K562 (cell line): Measurements from ENCODE around the gene MRPL9. TPM values are rescaled to one million over a fixed set of nuclear protein-coding genes. Genes with fewer than 3 reads are reported as not detected.
A peak's percentile ranks its signal among the peaks of the same experiment; 100 is the strongest.

Source experiments
- ATAC-seq: fragments of 200-7000 bp; cut with Tn5 transposase; 3 replicates; pipeline ENCODE4 v1.9.1; 2020; ENCODE audit warnings: moderate library complexity
- BruUV-seq: library from RNA; stranded (reverse); fragments of 400-500 nt; replicated peaks from 2 replicates; lab custom pipeline; 2021; lab: Mats Ljungman, UMichigan
- CTCF ChIA-PET: fragments of 300-600 bp; formaldehyde crosslinking; extraction: SDS; loops from one replicate; lab custom pipeline; 2021; ENCODE audit warnings: low intra/inter-chr PET ratio; lab: Yijun Ruan, JAX
- POLR2A ChIA-PET: fragments of 300-600, 350-650 bp; sonication (Branson Sonifier 250); formaldehyde crosslinking; extraction: SDS; loops from one replicate; lab custom pipeline; 2021; ENCODE audit warnings: antibody characterized with exemption, inconsistent platforms; lab: Yijun Ruan, JAX
- DNase-seq, 4 experiments: peaks; one replicate each; pipeline versions ENCODE4 v3.0.0 to v3.0.0-alpha.2; 2011 to 2018; ENCODE audit warnings: low spot score in 3 of 4, mixed read lengths in 3 of 4; ENCODE audit errors: extremely low read depth in 1 of 4
- FAIRE-seq: peaks from 2 replicates; lab custom pipeline; 2011; peaks lifted over from hg19 to GRCh38; lab: Jason Lieb, UNC
- H2AFZ ChIP-seq: 2 replicates; pipeline ENCODE4 v1.6.0; 2011; ENCODE audit warnings: low read depth, low read length, control low read depth, inconsistent platforms
- H3K27ac ChIP-seq: fragments of 200-600 bp; 3 replicates; pipeline ENCODE4 v1.8.0; 2011; ENCODE audit warnings: low read depth, mild to moderate bottlenecking, control low read depth, inconsistent platforms, low read length, moderate library complexity, mixed read lengths; ENCODE audit errors: extremely low read depth
- H3K27me3 ChIP-seq, 2 experiments: fragments of 300-600 bp in 1 of 2; 2 replicates in 1 of 2; 3 replicates in 1 of 2; pipeline versions ENCODE4 v1.6.0 to v1.8.0; 2011; ENCODE audit warnings: inconsistent platforms in 2 of 2, low read length in 2 of 2, mild to moderate bottlenecking in 1 of 2, mixed read lengths in 1 of 2, moderate library complexity in 1 of 2; ENCODE audit not compliant: control insufficient read depth in 2 of 2, insufficient read depth in 2 of 2
- H3K36me3 ChIP-seq: fragments of 300-600 bp; 3 replicates; pipeline ENCODE4 v1.8.0; 2011; ENCODE audit warnings: mild to moderate bottlenecking, low read length, inconsistent platforms; ENCODE audit not compliant: control insufficient read depth, insufficient read depth
- H3K4me1 ChIP-seq, 2 experiments: fragments of 200-600 bp in 1 of 2; replicated peaks in 1 of 2; 2 replicates in 1 of 2; 3 replicates in 1 of 2; pipeline versions ENCODE4 v1.5.1 to v1.8.0; 2011; ENCODE audit warnings: inconsistent platforms in 2 of 2, low read length in 2 of 2, mild to moderate bottlenecking in 1 of 2, mixed read lengths in 1 of 2, moderate library complexity in 1 of 2; ENCODE audit not compliant: control insufficient read depth in 2 of 2, insufficient read depth in 2 of 2
- H3K4me2 ChIP-seq: 2 replicates; pipeline ENCODE4 v1.6.1; 2011; ENCODE audit warnings: low read length, control low read depth, inconsistent platforms, mixed read lengths; ENCODE audit not compliant: insufficient read depth
- H3K4me3 ChIP-seq: fragments of 200-600 bp; sonication (generic), shearing (Covaris generic); 2 replicates; pipeline ENCODE4 v1.5.1; 2016; ENCODE audit warnings: control low read depth, inconsistent platforms
- H3K79me2 ChIP-seq: fragments of 200-600 bp; 3 replicates; pipeline ENCODE4 v1.8.0; 2011; ENCODE audit warnings: low read length, inconsistent platforms; ENCODE audit not compliant: control insufficient read depth, insufficient read depth
- H3K9ac ChIP-seq, 2 experiments: 2 replicates each; pipeline versions ENCODE4 v1.6.0 to v1.6.1; 2011; ENCODE audit warnings: low read depth in 2 of 2, low read length in 2 of 2, control low read depth in 1 of 2, inconsistent platforms in 1 of 2, mild to moderate bottlenecking in 1 of 2, mixed read lengths in 1 of 2; ENCODE audit not compliant: insufficient read depth in 1 of 2
- H3K9me1 ChIP-seq: one replicate; pipeline ENCODE4 v1.6.0; 2011; ENCODE audit warnings: inconsistent platforms, mild to moderate bottlenecking, low read length, moderate library complexity; ENCODE audit not compliant: control insufficient read depth, insufficient read depth
- H3K9me3 ChIP-seq: replicated peaks from 2 replicates; pipeline ENCODE4 v1.5.1; 2011; ENCODE audit warnings: low read depth, low read length, inconsistent platforms; ENCODE audit not compliant: control insufficient read depth, insufficient read depth
- H4K20me1 ChIP-seq: replicated peaks from 2 replicates; pipeline ENCODE4 v1.6.1; 2011; ENCODE audit warnings: low read length, inconsistent platforms, mixed read lengths; ENCODE audit not compliant: control insufficient read depth, insufficient read depth
- CHD2 ChIP-seq: IDR thresholded peaks from 2 replicates; pipeline ENCODE4 v1.6.1; 2011; ENCODE audit warnings: low read depth, low read length
- PPARD ChIP-seq: fragments of 250-450 bp; sonication (Bioruptor Pico); IDR thresholded peaks from 2 replicates; pipeline ENCODE4 v1.8.0; 2022; ENCODE audit warnings: inconsistent platforms, mild to moderate bottlenecking, moderate library complexity
- SMARCA5 ChIP-seq: fragments of 450-650 bp; IDR thresholded peaks from 2 replicates; pipeline ENCODE4 v1.6.1; 2016
- WGBS: fragments of 100-300 bp; shearing (Covaris generic); methylation state at CpG from one replicate; pipeline ENCODE4 v1.1.6; 2016; ENCODE audit warnings: low coverage, mixed read lengths; ENCODE audit not compliant: insufficient coverage; ENCODE audit errors: missing lambda C conversion rate; 5-methylcytosine and 5-hydroxymethylcytosine counted together
- in situ Hi-C: fragments of 300-500 bp; cut with MboI; formaldehyde crosslinking; loops from 4 replicates; pipeline ENCODE4 v1.15.0; 2018; ENCODE audit warnings: inconsistent platforms, mixed read lengths
- intact Hi-C: fragments of 100-400 bp; cut with micrococcal nuclease; formaldehyde crosslinking; loops from 2 replicates; pipeline ENCODE4 v1.14.2; 2022
- polyA plus RNA-seq, 8 experiments: library from polyadenylated mRNA; depleted of rRNA in 4 of 8; stranded (reverse) in 5 of 8; unstranded in 3 of 8; fragments of >200 nt; fragmentation: Nextera tagmentation in 2 of 8; fragmentation: Illumina TruSeq in 1 of 8; extraction: Ambion mirVana in 2 of 8; extraction: Trizol in 1 of 8; gene quantifications; 2 replicates each; pipeline versions ENCODE4 v1.2.1 to v1.2.3, GENCODE V29; 2011 to 2014; ENCODE audit warnings: inconsistent platforms in 1 of 8, missing spikeins in 1 of 8
- total RNA-seq, 7 experiments: library from RNA; depleted of rRNA in 6 of 7; stranded (reverse); fragments of >200 nt in 6 of 7; fragmentation: Illumina TruSeq in 2 of 7; extraction: Trizol in 2 of 7; gene quantifications; 2 replicates each; pipeline versions ENCODE4 v1.2.1 to v1.2.3, GENCODE V29; 2011 to 2021; ENCODE audit warnings: low replicate concordance in 1 of 7
- TF ChIP-seq, protein P1 (sequence below): fragments of 250-450 bp; sonication (Bioruptor Pico); IDR thresholded peaks from 2 replicates; pipeline ENCODE4 v1.8.0; 2022; ENCODE audit warnings: moderate library complexity, mild to moderate bottlenecking, inconsistent platforms
- TF ChIP-seq, protein P2 (sequence below): fragments of 150-350 bp; IDR thresholded peaks from 2 replicates; pipeline ENCODE4 v1.6.1; 2014; ENCODE audit warnings: low read depth, mild to moderate bottlenecking, low read length, borderline replicate concordance
- TF ChIP-seq, protein P3 (sequence below): fragments of 450-650 bp; IDR thresholded peaks from 2 replicates; pipeline ENCODE4 v1.7.1; 2018; ENCODE audit warnings: mild to moderate bottlenecking, low read depth; ENCODE audit not compliant: partially characterized antibody

Gene MRPL9
- total and polyA plus RNA-seq, 9 of the 15 experiments (the other 6 are each of a cell fraction or from before 2014, with no cell fraction given), result 38.0 to 162 (median 111) TPM

DNA sequence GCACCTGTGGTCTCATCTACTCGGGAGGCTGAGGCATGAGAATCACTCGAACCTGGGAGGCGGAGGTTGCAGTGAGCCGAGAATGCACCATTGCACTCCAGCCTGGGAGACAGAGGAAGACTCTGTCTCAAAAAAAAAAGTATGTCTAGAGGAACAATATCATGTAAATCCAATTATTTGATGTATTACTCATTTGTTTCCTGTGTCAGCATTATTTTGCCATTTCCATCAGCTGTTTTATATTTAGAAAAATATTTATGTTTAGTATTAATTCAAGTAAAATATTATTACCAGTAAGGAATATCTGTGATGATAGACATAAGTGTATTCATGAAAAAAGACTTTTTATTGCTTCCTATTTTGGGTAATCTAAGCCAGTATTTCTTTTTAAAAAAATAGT is 14.0 kb upstream of the MRPL9 start (continued):
- TF ChIP-seq, protein P1, sequence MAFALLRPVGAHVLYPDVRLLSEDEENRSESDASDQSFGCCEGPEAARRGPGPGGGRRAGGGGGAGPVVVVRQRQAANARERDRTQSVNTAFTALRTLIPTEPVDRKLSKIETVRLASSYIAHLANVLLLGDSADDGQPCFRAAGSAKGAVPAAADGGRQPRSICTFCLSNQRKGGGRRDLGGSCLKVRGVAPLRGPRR (CRISPR knock-in tag), result no peak
- TF ChIP-seq, protein P2, sequence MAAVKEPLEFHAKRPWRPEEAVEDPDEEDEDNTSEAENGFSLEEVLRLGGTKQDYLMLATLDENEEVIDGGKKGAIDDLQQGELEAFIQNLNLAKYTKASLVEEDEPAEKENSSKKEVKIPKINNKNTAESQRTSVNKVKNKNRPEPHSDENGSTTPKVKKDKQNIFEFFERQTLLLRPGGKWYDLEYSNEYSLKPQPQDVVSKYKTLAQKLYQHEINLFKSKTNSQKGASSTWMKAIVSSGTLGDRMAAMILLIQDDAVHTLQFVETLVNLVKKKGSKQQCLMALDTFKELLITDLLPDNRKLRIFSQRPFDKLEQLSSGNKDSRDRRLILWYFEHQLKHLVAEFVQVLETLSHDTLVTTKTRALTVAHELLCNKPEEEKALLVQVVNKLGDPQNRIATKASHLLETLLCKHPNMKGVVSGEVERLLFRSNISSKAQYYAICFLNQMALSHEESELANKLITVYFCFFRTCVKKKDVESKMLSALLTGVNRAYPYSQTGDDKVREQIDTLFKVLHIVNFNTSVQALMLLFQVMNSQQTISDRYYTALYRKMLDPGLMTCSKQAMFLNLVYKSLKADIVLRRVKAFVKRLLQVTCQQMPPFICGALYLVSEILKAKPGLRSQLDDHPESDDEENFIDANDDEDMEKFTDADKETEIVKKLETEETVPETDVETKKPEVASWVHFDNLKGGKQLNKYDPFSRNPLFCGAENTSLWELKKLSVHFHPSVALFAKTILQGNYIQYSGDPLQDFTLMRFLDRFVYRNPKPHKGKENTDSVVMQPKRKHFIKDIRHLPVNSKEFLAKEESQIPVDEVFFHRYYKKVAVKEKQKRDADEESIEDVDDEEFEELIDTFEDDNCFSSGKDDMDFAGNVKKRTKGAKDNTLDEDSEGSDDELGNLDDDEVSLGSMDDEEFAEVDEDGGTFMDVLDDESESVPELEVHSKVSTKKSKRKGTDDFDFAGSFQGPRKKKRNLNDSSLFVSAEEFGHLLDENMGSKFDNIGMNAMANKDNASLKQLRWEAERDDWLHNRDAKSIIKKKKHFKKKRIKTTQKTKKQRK, result no peak
- TF ChIP-seq PPARD (no peak), SMARCA5 (no peak)

DNA sequence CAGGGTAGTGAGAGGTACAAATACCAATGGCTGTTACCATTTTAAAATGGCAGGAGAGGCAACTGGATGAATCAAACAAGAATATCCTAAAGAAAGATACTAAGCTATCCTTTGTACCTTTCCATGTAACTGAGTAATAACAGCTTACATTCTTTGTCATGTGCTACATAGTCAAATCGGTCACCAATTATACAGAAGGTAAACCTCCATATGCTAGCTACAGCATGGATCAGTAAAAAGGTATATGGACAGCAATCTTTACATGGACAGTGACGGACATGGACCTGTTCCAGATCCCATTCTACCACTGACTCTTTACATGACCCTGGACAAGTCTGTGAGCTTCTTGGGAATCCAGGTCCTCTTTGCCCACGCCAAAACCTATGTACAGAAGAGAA is 13.4 kb upstream of the MRPL9 start:
- H3K79me2 ChIP-seq, result no peaks in the 10 kb centered on the region
- intact Hi-C loops (no loop called here), in situ Hi-C loops (no loop called here)
- 0 out of 2 replicates have a peak, but pooled peaks cover 2% of the 10 kb centered on the region for H4K20me1 ChIP-seq
- H2AFZ ChIP-seq, result no peak overlapping the region; the same call in 1 of the 2 replicates
- H3K9me1 ChIP-seq, result no peaks in the 10 kb centered on the region
- H3K4me1 ChIP-seq, result peaks cover 21 to 38% of the 10 kb centered on the region in 2 experiments
- FAIRE-seq, result no peak
- ChIA-PET POLR2A (interaction anchor here (0.6 to 1.4 kb wide), 5 partner anchors 12 to 26 kb away, joined by 3 to 4 read pairs (median 3); no protein-coding TSS in a partner anchor), CTCF (no interaction called here)
- H3K9me3 ChIP-seq, result 0 out of 2 replicates have a peak, but pooled peaks cover 2% of the 10 kb centered on the region
- H3K27me3 ChIP-seq, result no peaks in the 10 kb centered on the region
- BruUV-seq, result no TSS peak
- DNase-seq, result no peak
- H3K36me3 ChIP-seq, result peaks cover 10% of the 10 kb centered on the region; the same call in 2 of the 3 replicates
- WGBS, result 91% methylated on average over 3 of the region's 3 CpGs
- no peak overlapping the region for H3K4me3 ChIP-seq
- TF ChIP-seq, protein P3, sequence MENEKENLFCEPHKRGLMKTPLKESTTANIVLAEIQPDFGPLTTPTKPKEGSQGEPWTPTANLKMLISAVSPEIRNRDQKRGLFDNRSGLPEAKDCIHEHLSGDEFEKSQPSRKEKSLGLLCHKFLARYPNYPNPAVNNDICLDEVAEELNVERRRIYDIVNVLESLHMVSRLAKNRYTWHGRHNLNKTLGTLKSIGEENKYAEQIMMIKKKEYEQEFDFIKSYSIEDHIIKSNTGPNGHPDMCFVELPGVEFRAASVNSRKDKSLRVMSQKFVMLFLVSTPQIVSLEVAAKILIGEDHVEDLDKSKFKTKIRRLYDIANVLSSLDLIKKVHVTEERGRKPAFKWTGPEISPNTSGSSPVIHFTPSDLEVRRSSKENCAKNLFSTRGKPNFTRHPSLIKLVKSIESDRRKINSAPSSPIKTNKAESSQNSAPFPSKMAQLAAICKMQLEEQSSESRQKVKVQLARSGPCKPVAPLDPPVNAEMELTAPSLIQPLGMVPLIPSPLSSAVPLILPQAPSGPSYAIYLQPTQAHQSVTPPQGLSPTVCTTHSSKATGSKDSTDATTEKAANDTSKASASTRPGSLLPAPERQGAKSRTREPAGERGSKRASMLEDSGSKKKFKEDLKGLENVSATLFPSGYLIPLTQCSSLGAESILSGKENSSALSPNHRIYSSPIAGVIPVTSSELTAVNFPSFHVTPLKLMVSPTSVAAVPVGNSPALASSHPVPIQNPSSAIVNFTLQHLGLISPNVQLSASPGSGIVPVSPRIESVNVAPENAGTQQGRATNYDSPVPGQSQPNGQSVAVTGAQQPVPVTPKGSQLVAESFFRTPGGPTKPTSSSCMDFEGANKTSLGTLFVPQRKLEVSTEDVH, result no peak
- TF ChIP-seq CHD2, result no peak
- no peak for ATAC-seq
- H3K4me2 ChIP-seq, result peak overlapping the region; percentile 57; the same call in 1 of the 2 replicates
- H3K9ac ChIP-seq, result no peak overlapping the region
- no peak overlapping the region; the same call in 2 of the 3 replicates for H3K27ac ChIP-seq
